ENCODE results near the gene PCCA. TPM values are rescaled to one million over a fixed set of nuclear protein-coding genes. Genes with fewer than 3 reads are reported as not detected.

Gene PCCA
- total RNA-seq, 2 donors from 2014 or later = 10.9 to 12.6 TPM

GRCh38 chr13:100540621-100541020 is 451.7 kb downstream of the PCCA start:
- H3K9me3 Mint-ChIP-seq = no peaks in the 10 kb centered on the region
- H3K36me3 Mint-ChIP-seq = no peaks in the 10 kb centered on the region
- DNase-seq (ENCODE audit: low spot score in 2 of 2) (no peak), ATAC-seq (no peak)
- no peak overlapping the region for H3K27ac Mint-ChIP-seq

- DNase-seq (ENCODE audit: low spot score in 2 of 2) = peak in 1 of 2 donors; percentile 7
Observed at GRCh38 chr13:100541897-100542825, 453.3 kb downstream of the PCCA start.

GRCh38 chr13:100542826-100543156 is 453.9 kb downstream of the PCCA start:
- no peaks in the 10 kb centered on the region for H3K36me3 Mint-ChIP-seq
- DNase-seq (ENCODE audit: low spot score in 2 of 2) (peak in 1 of 2 donors; percentile 41), ATAC-seq (peak; percentile 26 to 74)
- no peaks in the 10 kb centered on the region for H3K9me3 Mint-ChIP-seq
- no peak overlapping the region for H3K27ac Mint-ChIP-seq

More at GRCh38 chr13:100541897-100542825, 453.3 kb downstream of the PCCA start:
- Mint-ChIP-seq H3K36me3 (no peaks in the 10 kb centered on the region), H3K9me3 (no peaks in the 10 kb centered on the region), H3K27ac (no peak overlapping the region)
- ATAC-seq = no peak

GRCh38 chr13:100543872-100544602 is 455.1 kb downstream of the PCCA start:
- H3K9me3 Mint-ChIP-seq = no peaks in the 10 kb centered on the region
- no peak for DNase-seq (ENCODE audit: low spot score in 2 of 2)
- H3K36me3 Mint-ChIP-seq = no peaks in the 10 kb centered on the region
- no peak for ATAC-seq
- H3K27ac Mint-ChIP-seq = no peak overlapping the region

GRCh38 chr13:100544866-100545683 is 456.2 kb downstream of the PCCA start:
- ATAC-seq (no peak), DNase-seq (ENCODE audit: low spot score in 2 of 2) (no peak)
- no peaks in the 10 kb centered on the region for H3K36me3 Mint-ChIP-seq
- no peak overlapping the region for H3K27ac Mint-ChIP-seq
- no peaks in the 10 kb centered on the region for H3K9me3 Mint-ChIP-seq

- DNase-seq (ENCODE audit: low spot score in 2 of 2) (no peak), ATAC-seq (no peak)
- no peaks in the 10 kb centered on the region for H3K9me3 Mint-ChIP-seq
- H3K27ac Mint-ChIP-seq = no peak overlapping the region
- H3K36me3 Mint-ChIP-seq = no peaks in the 10 kb centered on the region
Observed at GRCh38 chr13:100545684-100546061, 456.8 kb downstream of the PCCA start.

GRCh38 chr13:100546713-100547405 is 458.0 kb downstream of the PCCA start:
- DNase-seq (ENCODE audit: low spot score in 2 of 2) (no peak), ATAC-seq (no peak)
- Mint-ChIP-seq H3K36me3 (no peaks in the 10 kb centered on the region), H3K9me3 (no peaks in the 10 kb centered on the region), H3K27ac (peak overlapping the region in 1 of 2 donors; percentile 85)

GRCh38 chr13:100547791-100548201 is 458.9 kb downstream of the PCCA start:
- no peaks in the 10 kb centered on the region for H3K36me3 Mint-ChIP-seq
- no peak for ATAC-seq
- no peaks in the 10 kb centered on the region for H3K9me3 Mint-ChIP-seq
- no peak for DNase-seq (ENCODE audit: low spot score in 2 of 2)
- no peak overlapping the region for H3K27ac Mint-ChIP-seq

- H3K9me3 Mint-ChIP-seq = no peaks in the 10 kb centered on the region
- no peak overlapping the region for H3K27ac Mint-ChIP-seq
- no peak for DNase-seq (ENCODE audit: low spot score in 2 of 2)
- ATAC-seq = no peak
- peaks cover 0 to under 1% of the 10 kb centered on the region in 2 donors for H3K36me3 Mint-ChIP-seq
Observed at GRCh38 chr13:100549316-100549715, 460.4 kb downstream of the PCCA start.

GRCh38 chr13:100552755-100553154 is 463.9 kb downstream of the PCCA start:
- DNase-seq (ENCODE audit: low spot score in 2 of 2) (no peak), ATAC-seq (no peak)
- Mint-ChIP-seq H3K36me3 (peaks cover 0 to 6% of the 10 kb centered on the region in 2 donors), H3K9me3 (no peaks in the 10 kb centered on the region), H3K27ac (no peak overlapping the region)

- no peak for ATAC-seq
- Mint-ChIP-seq H3K27ac (no peak overlapping the region), H3K9me3 (no peaks in the 10 kb centered on the region), H3K36me3 (no peaks in the 10 kb centered on the region)
- no peak for DNase-seq (ENCODE audit: low spot score in 2 of 2)
Observed at GRCh38 chr13:100559886-100560285, 471.0 kb downstream of the PCCA start.

- no peak for ATAC-seq
- H3K36me3 Mint-ChIP-seq = peaks cover 0 to under 1% of the 10 kb centered on the region in 2 donors
- no peak for DNase-seq (ENCODE audit: low spot score in 2 of 2)
- H3K27ac Mint-ChIP-seq = no peak overlapping the region
- no peaks in the 10 kb centered on the region for H3K9me3 Mint-ChIP-seq
Observed at GRCh38 chr13:100560498-100561157, 471.7 kb downstream of the PCCA start.

GRCh38 chr13:100561158-100561499 is 472.2 kb downstream of the PCCA start:
- DNase-seq (ENCODE audit: low spot score in 2 of 2) (no peak), ATAC-seq (no peak)
- Mint-ChIP-seq H3K27ac (no peak overlapping the region), H3K36me3 (peaks cover 2 to 5% of the 10 kb centered on the region in 2 donors), H3K9me3 (no peaks in the 10 kb centered on the region)

- DNase-seq (ENCODE audit: low spot score in 2 of 2) = no peak
- Mint-ChIP-seq H3K36me3 (peaks cover 6 to 11% of the 10 kb centered on the region in 2 donors), H3K9me3 (no peaks in the 10 kb centered on the region), H3K27ac (no peak overlapping the region)
- no peak for ATAC-seq
Observed at GRCh38 chr13:100561599-100562204, 472.8 kb downstream of the PCCA start.

- H3K27ac Mint-ChIP-seq = peak overlapping the region in 1 of 2 donors; percentile 67
- H3K36me3 Mint-ChIP-seq = peaks cover 6 to 17% of the 10 kb centered on the region in 2 donors
- H3K9me3 Mint-ChIP-seq = no peaks in the 10 kb centered on the region
- ATAC-seq (no peak), DNase-seq (ENCODE audit: low spot score in 2 of 2) (no peak)
Observed at GRCh38 chr13:100563779-100564178, 474.9 kb downstream of the PCCA start.
